ENCODE measurements around the gene APOLD1. TPM values are rescaled to one million over a fixed set of nuclear protein-coding genes. Genes with fewer than 3 reads are reported as not detected.
"Not testable (repeated sequence)": the region's sequence is repeated elsewhere in the genome, so short reads cannot be mapped to it uniquely, and the experiment has no call there.

The APOLD1 gene, protein sequence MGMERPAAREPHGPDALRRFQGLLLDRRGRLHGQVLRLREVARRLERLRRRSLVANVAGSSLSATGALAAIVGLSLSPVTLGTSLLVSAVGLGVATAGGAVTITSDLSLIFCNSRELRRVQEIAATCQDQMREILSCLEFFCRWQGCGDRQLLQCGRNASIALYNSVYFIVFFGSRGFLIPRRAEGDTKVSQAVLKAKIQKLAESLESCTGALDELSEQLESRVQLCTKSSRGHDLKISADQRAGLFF
- total RNA-seq: 100 to 1,000 TPM in 1 of 3 donors, 10 to 100 TPM in 2; 26.7 to 236 (median 41.4) TPM

- H3K27ac ChIP-seq: peak within 1 kb of the TSS; percentile 91 to 94
- H3K27me3 ChIP-seq: no peaks in the 10 kb centered on the region
- no peaks in the 10 kb centered on the region for H3K4me1 ChIP-seq
- DNase-seq (ENCODE audit: low spot score in 2 of 2): no peak
- intact Hi-C loops (cut with DNase I; ENCODE audit: low total_unique reads): loop anchor here (5.0 kb wide), 1 partner anchor 922 kb away; no protein-coding TSS in a partner anchor
- H3K4me3 ChIP-seq: peak within 1 kb of the TSS; percentile 58 to 79 (median 74)
- TF ChIP-seq POLR2AphosphoS5 (IDR thresholded peaks at IDR 0.05) (peak; percentile 57 to 96 (median 72)), POLR2A (IDR thresholded peaks at IDR 0.05) (peak; percentile 27)
- TF ChIP-seq, protein P1, sequence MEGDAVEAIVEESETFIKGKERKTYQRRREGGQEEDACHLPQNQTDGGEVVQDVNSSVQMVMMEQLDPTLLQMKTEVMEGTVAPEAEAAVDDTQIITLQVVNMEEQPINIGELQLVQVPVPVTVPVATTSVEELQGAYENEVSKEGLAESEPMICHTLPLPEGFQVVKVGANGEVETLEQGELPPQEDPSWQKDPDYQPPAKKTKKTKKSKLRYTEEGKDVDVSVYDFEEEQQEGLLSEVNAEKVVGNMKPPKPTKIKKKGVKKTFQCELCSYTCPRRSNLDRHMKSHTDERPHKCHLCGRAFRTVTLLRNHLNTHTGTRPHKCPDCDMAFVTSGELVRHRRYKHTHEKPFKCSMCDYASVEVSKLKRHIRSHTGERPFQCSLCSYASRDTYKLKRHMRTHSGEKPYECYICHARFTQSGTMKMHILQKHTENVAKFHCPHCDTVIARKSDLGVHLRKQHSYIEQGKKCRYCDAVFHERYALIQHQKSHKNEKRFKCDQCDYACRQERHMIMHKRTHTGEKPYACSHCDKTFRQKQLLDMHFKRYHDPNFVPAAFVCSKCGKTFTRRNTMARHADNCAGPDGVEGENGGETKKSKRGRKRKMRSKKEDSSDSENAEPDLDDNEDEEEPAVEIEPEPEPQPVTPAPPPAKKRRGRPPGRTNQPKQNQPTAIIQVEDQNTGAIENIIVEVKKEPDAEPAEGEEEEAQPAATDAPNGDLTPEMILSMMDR (IDR thresholded peaks at IDR 0.05): no peak
- no peaks in the 10 kb centered on the region for H3K36me3 ChIP-seq
- H3K9me3 ChIP-seq: no peaks in the 10 kb centered on the region
These were observed at the start of gene APOLD1 for GRCh38 chr12:12784911-12785814. Gene APOLD1, plus strand, starts transcription at chr12:12785659. Its CDS starts 33 bp downstream, at chr12:12785692.

DNA sequence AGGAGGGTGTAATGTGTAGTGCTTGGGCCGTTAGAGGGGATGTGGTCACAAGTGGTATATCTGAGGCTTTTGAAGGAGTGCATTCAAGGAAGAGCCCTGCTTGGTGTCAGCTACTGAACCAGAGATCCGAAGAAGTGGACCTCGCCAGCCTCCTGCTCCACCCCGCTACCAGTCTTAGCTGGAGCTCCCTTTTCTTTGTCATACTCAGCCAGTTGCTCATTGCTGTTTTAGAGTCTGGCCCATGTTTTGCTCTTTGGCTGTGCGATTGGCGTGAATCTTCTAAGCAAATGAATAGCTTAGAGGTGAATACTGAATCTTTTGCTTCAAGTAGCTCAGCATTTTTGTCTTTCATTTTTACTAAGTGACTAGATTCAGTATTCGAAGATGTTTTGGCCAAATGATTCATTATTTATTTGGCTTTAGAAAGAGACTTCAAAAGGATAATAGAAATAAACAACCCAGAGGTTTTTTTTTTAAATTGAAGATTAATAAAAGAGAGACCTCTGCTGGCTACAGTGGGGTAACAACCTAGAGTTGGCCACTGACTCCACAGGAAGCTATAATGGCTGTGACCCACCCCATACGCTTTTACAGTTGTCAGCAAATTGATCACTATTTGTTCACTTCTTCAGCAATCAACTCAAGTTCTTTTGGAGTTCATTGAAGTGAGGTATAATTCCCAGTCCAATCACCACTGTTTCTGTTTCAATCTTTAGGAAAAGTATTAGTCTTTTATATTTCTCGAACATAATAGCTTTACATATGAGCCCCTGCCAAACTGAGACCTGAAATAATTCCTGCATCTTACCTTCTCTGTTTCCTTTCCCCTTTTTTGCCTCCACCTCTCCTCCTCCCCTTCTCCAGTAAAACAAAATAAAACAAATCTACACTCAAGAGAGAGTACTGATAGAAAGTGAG, 48.4 kb upstream of the APOLD1 start:
- Histone ChIP-seq H3K4me3 (no peak overlapping the region), H3K36me3 (no peaks in the 10 kb centered on the region), H3K27ac (peak overlapping the region; percentile 5 to 59), H3K27me3 (no peaks in the 10 kb centered on the region), H3K4me1 (no peaks in the 10 kb centered on the region), H3K9me3 (no peaks in the 10 kb centered on the region)
- TF ChIP-seq, protein P1 (IDR thresholded peaks at IDR 0.05): peak in 2 of 3 donors; percentile 16 to 41
- no peak for TF ChIP-seq POLR2A (IDR thresholded peaks at IDR 0.05)
- no peak for TF ChIP-seq POLR2AphosphoS5 (IDR thresholded peaks at IDR 0.05)
- DNase-seq (ENCODE audit: low spot score in 2 of 2): no peak
- intact Hi-C loops (cut with DNase I; ENCODE audit: low total_unique reads): no loop called here

- DNase-seq (ENCODE audit: low spot score in 2 of 2); H3K9me3 ChIP-seq; H3K27ac ChIP-seq; intact Hi-C loops (cut with DNase I; ENCODE audit: low total_unique reads); H3K4me1 ChIP-seq; H3K27me3 ChIP-seq; H3K4me3 ChIP-seq; H3K36me3 ChIP-seq: not testable (repeated sequence)
These were observed 47.3 kb upstream of the APOLD1 start for GRCh38 chr12:12738152-12738551.

DNA sequence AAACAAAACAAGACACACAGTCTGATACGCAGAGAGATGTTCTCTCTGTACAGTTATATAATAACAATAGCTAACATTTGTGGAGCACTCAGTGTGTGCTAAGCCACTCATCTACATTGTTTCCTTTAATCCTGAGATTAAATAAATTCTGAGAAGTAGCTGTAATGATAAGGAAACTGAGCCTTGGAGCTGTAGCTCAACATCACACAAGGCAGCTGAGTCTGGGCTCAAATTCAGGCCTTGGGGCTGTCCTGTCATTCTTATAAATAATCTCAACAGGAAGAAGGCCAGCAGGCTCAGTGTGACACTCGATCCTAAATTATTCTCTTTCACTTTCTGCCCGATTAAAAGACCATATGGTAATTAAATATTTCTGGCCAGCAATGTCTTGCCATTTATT, 43.8 kb upstream of the APOLD1 start:
- Histone ChIP-seq H3K4me3 (peak overlapping the region in 1 of 3 donors; percentile 16), H3K4me1 (no peaks in the 10 kb centered on the region), H3K9me3 (no peaks in the 10 kb centered on the region), H3K27me3 (no peaks in the 10 kb centered on the region), H3K27ac (peak overlapping the region; percentile 10 to 52), H3K36me3 (no peaks in the 10 kb centered on the region)
- no peak for DNase-seq (ENCODE audit: low spot score in 2 of 2)
- intact Hi-C loops (cut with DNase I; ENCODE audit: low total_unique reads): no loop called here
- no peak for TF ChIP-seq POLR2AphosphoS5 (IDR thresholded peaks at IDR 0.05)
- TF ChIP-seq POLR2A (IDR thresholded peaks at IDR 0.05): no peak
- TF ChIP-seq, protein P1 (IDR thresholded peaks at IDR 0.05): no peak
